Measurements from ENCODE around the gene SLC35D2.

GRCh38 chr9:96423985-96424336 is 40.5 kb upstream of the SLC35D2 start:
- TF ChIP-seq CTCF (IDR thresholded peaks at IDR 0.05), result no peak
- no peak for TF ChIP-seq POLR2A (IDR thresholded peaks at IDR 0.05)
